Effector memory CD8-positive, alpha-beta T cell (primary cell): ENCODE data around the gene MPHOSPH9.

ENCODE experiments used
- ATAC-seq: fragments of 150-1000 bp; cut with Tn5 transposase; replicated peaks from 2 replicates; pipeline ENCODE4 v1.10.0; 2021; ENCODE audit warnings: mild to moderate bottlenecking, moderate library complexity
- DNase-seq, 3 experiments: peaks; one replicate each; pipeline ENCODE4 v3.0.0; 2021
- H3K27ac Mint-ChIP-seq, 2 donors: one replicate each; pipeline ENCODE4 v1.8.0; 2022; ENCODE audit warnings: mild to moderate bottlenecking in 2 of 2, mixed read lengths in 2 of 2, moderate library complexity in 2 of 2
- H3K27me3 Mint-ChIP-seq, 2 donors: one replicate each; pipeline ENCODE4 v1.8.0; 2022; ENCODE audit warnings: mixed read lengths in 2 of 2
- H3K36me3 Mint-ChIP-seq: one replicate; pipeline ENCODE4 v1.8.0; 2022; ENCODE audit warnings: mild to moderate bottlenecking, moderate library complexity, mixed read lengths; ENCODE audit not compliant: insufficient read depth
- H3K4me1 Mint-ChIP-seq, 2 donors: one replicate each; pipeline ENCODE4 v1.8.0; 2022; ENCODE audit warnings: low read depth in 2 of 2, mixed read lengths in 2 of 2
- H3K4me3 Mint-ChIP-seq, 2 donors: one replicate each; pipeline ENCODE4 v1.8.0; 2022; ENCODE audit warnings: mild to moderate bottlenecking in 2 of 2, mixed read lengths in 2 of 2, moderate library complexity in 2 of 2
- H3K9me3 Mint-ChIP-seq, 2 donors: one replicate each; pipeline ENCODE4 v1.8.0; 2022; ENCODE audit warnings: mixed read lengths in 2 of 2

The MPHOSPH9 gene

GRCh38 chr12:123145211-123145610 is 87.7 kb downstream of the MPHOSPH9 start:
- DNase-seq (no peak), ATAC-seq (no peak)
- Mint-ChIP-seq H3K4me1 (peaks cover 13 to 16% of the 10 kb centered on the region in 2 donors), H3K9me3 (no peaks in the 10 kb centered on the region), H3K27ac (no peak overlapping the region), H3K4me3 (no peak overlapping the region), H3K36me3 (peaks cover 5% of the 10 kb centered on the region), H3K27me3 (peaks cover 0 to 10% of the 10 kb centered on the region in 2 donors)

GRCh38 chr12:123143736-123144461 is 89.0 kb downstream of the MPHOSPH9 start:
- H3K36me3 Mint-ChIP-seq: no peaks in the 10 kb centered on the region
- no peaks in the 10 kb centered on the region for H3K9me3 Mint-ChIP-seq
- DNase-seq (no peak), ATAC-seq (no peak)
- peaks cover 3 to 5% of the 10 kb centered on the region in 2 donors for H3K4me1 Mint-ChIP-seq
- H3K27ac Mint-ChIP-seq: no peak overlapping the region
- no peak overlapping the region for H3K4me3 Mint-ChIP-seq
- H3K27me3 Mint-ChIP-seq: no peaks in the 10 kb centered on the region

GRCh38 chr12:123142921-123143735 is 89.8 kb downstream of the MPHOSPH9 start:
- no peak overlapping the region for H3K4me3 Mint-ChIP-seq
- ATAC-seq (no peak), DNase-seq (no peak)
- H3K4me1 Mint-ChIP-seq: peaks cover 0 to 2% of the 10 kb centered on the region in 2 donors
- no peaks in the 10 kb centered on the region for H3K36me3 Mint-ChIP-seq
- H3K27ac Mint-ChIP-seq: no peak overlapping the region
- H3K27me3 Mint-ChIP-seq: no peaks in the 10 kb centered on the region
- H3K9me3 Mint-ChIP-seq: no peaks in the 10 kb centered on the region

GRCh38 chr12:123142518-123142840 is 90.5 kb downstream of the MPHOSPH9 start:
- H3K4me3 Mint-ChIP-seq: no peak overlapping the region
- peaks cover 0 to 2% of the 10 kb centered on the region in 2 donors for H3K4me1 Mint-ChIP-seq
- no peaks in the 10 kb centered on the region for H3K9me3 Mint-ChIP-seq
- DNase-seq: no peak
- H3K36me3 Mint-ChIP-seq: peaks cover 2% of the 10 kb centered on the region
- no peaks in the 10 kb centered on the region for H3K27me3 Mint-ChIP-seq
- ATAC-seq: no peak
- no peak overlapping the region for H3K27ac Mint-ChIP-seq

GRCh38 chr12:123141615-123142517 is 91.1 kb downstream of the MPHOSPH9 start:
- Mint-ChIP-seq H3K4me1 (peaks cover 0 to 2% of the 10 kb centered on the region in 2 donors), H3K27ac (peak overlapping the region in 1 of 2 donors; percentile 56), H3K4me3 (no peak overlapping the region), H3K27me3 (no peaks in the 10 kb centered on the region), H3K36me3 (peaks cover 5% of the 10 kb centered on the region), H3K9me3 (no peaks in the 10 kb centered on the region)
- no peak for DNase-seq
- no peak for ATAC-seq

- no peak for ATAC-seq
- no peaks in the 10 kb centered on the region for H3K9me3 Mint-ChIP-seq
- H3K36me3 Mint-ChIP-seq: peaks cover 5% of the 10 kb centered on the region
- H3K4me3 Mint-ChIP-seq: no peak overlapping the region
- peak overlapping the region; percentile 30 to 56 for H3K27ac Mint-ChIP-seq
- DNase-seq: no peak
- peaks cover 0 to 2% of the 10 kb centered on the region in 2 donors for H3K4me1 Mint-ChIP-seq
- no peaks in the 10 kb centered on the region for H3K27me3 Mint-ChIP-seq
Observed at GRCh38 chr12:123140676-123141614, 92.0 kb downstream of the MPHOSPH9 start.

- Mint-ChIP-seq H3K4me3 (no peak overlapping the region), H3K9me3 (no peaks in the 10 kb centered on the region), H3K36me3 (peaks cover 5% of the 10 kb centered on the region), H3K27me3 (no peaks in the 10 kb centered on the region), H3K27ac (peak overlapping the region; percentile 1 to 30), H3K4me1 (peaks cover 0 to 2% of the 10 kb centered on the region in 2 donors)
- DNase-seq (no peak), ATAC-seq (no peak)
Observed at GRCh38 chr12:123139926-123140675, 92.8 kb downstream of the MPHOSPH9 start.

GRCh38 chr12:123135688-123136087 is 97.3 kb downstream of the MPHOSPH9 start:
- Mint-ChIP-seq H3K9me3 (no peaks in the 10 kb centered on the region), H3K27me3 (no peaks in the 10 kb centered on the region), H3K36me3 (peaks cover 5% of the 10 kb centered on the region), H3K27ac (peak overlapping the region in 1 of 2 donors; percentile 30), H3K4me1 (peaks cover 9% of the 10 kb centered on the region in 2 donors), H3K4me3 (no peak overlapping the region)
- ATAC-seq (no peak), DNase-seq (no peak)

GRCh38 chr12:123134826-123135225 is 98.1 kb downstream of the MPHOSPH9 start:
- H3K4me1 Mint-ChIP-seq: peaks cover 9 to 10% of the 10 kb centered on the region in 2 donors
- DNase-seq (no peak), ATAC-seq (no peak)
- H3K36me3 Mint-ChIP-seq: peaks cover 5% of the 10 kb centered on the region
- no peak overlapping the region for H3K4me3 Mint-ChIP-seq
- no peaks in the 10 kb centered on the region for H3K27me3 Mint-ChIP-seq
- no peaks in the 10 kb centered on the region for H3K9me3 Mint-ChIP-seq
- no peak overlapping the region for H3K27ac Mint-ChIP-seq

- ATAC-seq (no peak), DNase-seq (no peak)
- Mint-ChIP-seq H3K27ac (no peak overlapping the region), H3K9me3 (no peaks in the 10 kb centered on the region), H3K36me3 (peaks cover 5% of the 10 kb centered on the region), H3K4me3 (no peak overlapping the region), H3K27me3 (no peaks in the 10 kb centered on the region), H3K4me1 (peaks cover 9 to 10% of the 10 kb centered on the region in 2 donors)
Observed at GRCh38 chr12:123134271-123134671, 98.7 kb downstream of the MPHOSPH9 start.

- no peaks in the 10 kb centered on the region for H3K27me3 Mint-ChIP-seq
- ATAC-seq (no peak), DNase-seq (no peak)
- peaks cover 5% of the 10 kb centered on the region for H3K36me3 Mint-ChIP-seq
- peaks cover 9 to 10% of the 10 kb centered on the region in 2 donors for H3K4me1 Mint-ChIP-seq
- peak overlapping the region in 1 of 2 donors; percentile 26 for H3K27ac Mint-ChIP-seq
- H3K9me3 Mint-ChIP-seq: no peaks in the 10 kb centered on the region
- H3K4me3 Mint-ChIP-seq: no peak overlapping the region
Observed at GRCh38 chr12:123133701-123134100, 99.2 kb downstream of the MPHOSPH9 start.
